Thyroid gland (tissue), 4 donors: Measurements from ENCODE around the gene DICER1. TPM values are rescaled to one million over a fixed set of nuclear protein-coding genes. Genes with fewer than 3 reads are reported as not detected.
"Not testable (repeated sequence)": the region's sequence is repeated elsewhere in the genome, so short reads cannot be mapped to it uniquely, and the experiment has no call there.

ENCODE experiments used
- DNase-seq, 2 donors: peaks; one replicate each; pipeline ENCODE4 v3.0.0-alpha.2; 2019
- H3K27ac ChIP-seq, 3 donors: fragments of 200-600 bp; sonication (generic); 1 replicate in 2 of 3; 2 replicates in 1 of 3; pipeline ENCODE4 v1.5.1; 2016 to 2019; ENCODE audit warnings: mild to moderate bottlenecking in 1 of 3, moderate library complexity in 1 of 3
- H3K27me3 ChIP-seq: fragments of 200-600 bp; sonication (generic); one replicate; pipeline ENCODE4 v1.5.1; 2019
- H3K36me3 ChIP-seq, 2 donors: fragments of 200-600 bp; sonication (generic); one replicate each; pipeline ENCODE4 v1.5.1; 2016 to 2019
- H3K4me1 ChIP-seq, 2 donors: fragments of 200-600 bp; sonication (generic); one replicate each; pipeline ENCODE4 v1.5.1; 2017 to 2019
- H3K4me3 ChIP-seq, 3 donors: fragments of 200-600 bp; sonication (generic); replicated peaks in 1 of 3; 1 replicate in 2 of 3; 2 replicates in 1 of 3; pipeline ENCODE4 v1.5.1; 2016; ENCODE audit warnings: mild to moderate bottlenecking in 1 of 3
- H3K9me3 ChIP-seq: fragments of 200-600 bp; sonication (generic); one replicate; pipeline ENCODE4 v1.5.1; 2017
- CTCF ChIP-seq, 6 experiments: fragments of 200-600 bp in 3 of 6; fragments of 450-650 bp in 3 of 6; sonication (generic) in 3 of 6; IDR thresholded peaks; one replicate each; pipeline ENCODE4 v1.5.1; 2016 to 2019; ENCODE audit warnings: antibody characterized with exemption in 6 of 6, mild to moderate bottlenecking in 2 of 6, inconsistent platforms in 1 of 6, moderate library complexity in 1 of 6
- POLR2A ChIP-seq, 2 donors: fragments of 450-650 bp; IDR thresholded peaks; one replicate each; pipeline ENCODE4 v1.6.1; 2017; ENCODE audit warnings: antibody characterized with exemption in 2 of 2, mild to moderate bottlenecking in 2 of 2, moderate library complexity in 1 of 2
- WGBS, 2 donors: methylation state at CpG; one replicate each; pipeline ENCODE4 v1.1.5; 2017; 5-methylcytosine and 5-hydroxymethylcytosine counted together
- intact Hi-C: fragments of 100-400 bp; cut with DNase I; formaldehyde crosslinking; loops from one replicate; pipeline ENCODE4 v1.15.1; 2023
- total RNA-seq, 4 donors: library from RNA; depleted of rRNA; stranded (reverse); fragments of >200 nt; gene quantifications; one replicate each; pipeline ENCODE4 v1.2.3, GENCODE V29; 2016

Gene DICER1
- total RNA-seq, 4 donors from 2014 or later = 66.5 to 96.8 (median 78.8) TPM

- Histone ChIP-seq H3K36me3 (no peaks in the 10 kb centered on the region), H3K4me3 (no peak overlapping the region), H3K27ac (peak overlapping the region; percentile 24 to 45 (median 42)), H3K4me1 (peaks cover 41 to 63% of the 10 kb centered on the region in 2 donors), H3K27me3 (no peaks in the 10 kb centered on the region), H3K9me3 (no peaks in the 10 kb centered on the region)
- TF ChIP-seq POLR2A (IDR thresholded peaks at IDR 0.05) (no peak), CTCF (IDR thresholded peaks at IDR 0.05) (no peak)
- intact Hi-C loops = no loop called here
- DNase-seq = no peak
- WGBS, 2 donors = 80 to 85% methylated on average over 4 of the region's 4 CpGs
Observed at GRCh38 chr14:95143808-95144620, 13.3 kb downstream of the DICER1 start.

DNA sequence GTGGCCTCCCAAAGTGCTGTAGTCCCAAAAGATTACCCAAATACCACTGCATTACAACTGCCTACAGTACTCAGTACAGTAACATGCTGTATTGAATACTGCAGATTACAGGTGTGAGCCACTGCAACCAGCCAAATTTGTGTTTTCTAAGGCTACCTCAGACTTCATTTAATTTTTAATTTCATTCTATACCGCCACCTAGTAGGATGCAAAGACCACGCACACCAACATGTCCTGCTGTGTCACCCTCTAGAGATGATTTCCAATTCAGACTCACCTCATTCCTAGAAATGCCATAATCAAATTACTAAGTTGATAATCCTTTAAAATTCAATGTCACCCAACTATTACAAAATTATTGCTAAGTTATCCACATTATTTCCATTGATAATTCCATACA is 15.1 kb downstream of the DICER1 start:
- Histone ChIP-seq H3K36me3 (no peaks in the 10 kb centered on the region), H3K27ac (no peak overlapping the region), H3K4me3 (no peak overlapping the region), H3K9me3 (no peaks in the 10 kb centered on the region), H3K4me1 (peaks cover 42 to 66% of the 10 kb centered on the region in 2 donors), H3K27me3 (no peaks in the 10 kb centered on the region)
- intact Hi-C loops = no loop called here
- no peak for DNase-seq
- WGBS, 2 donors = 98 to 100% methylated on average over 2 of the region's 2 CpGs
- TF ChIP-seq POLR2A (IDR thresholded peaks at IDR 0.05) (no peak), CTCF (IDR thresholded peaks at IDR 0.05) (no peak)

- Histone ChIP-seq H3K9me3 (no peaks in the 10 kb centered on the region), H3K27ac (no peak overlapping the region), H3K36me3 (no peaks in the 10 kb centered on the region), H3K4me3 (no peak overlapping the region), H3K4me1 (peaks cover 37 to 69% of the 10 kb centered on the region in 2 donors), H3K27me3 (no peaks in the 10 kb centered on the region)
- WGBS, 2 donors = 51 to 60% methylated on average over 1 of the region's 1 CpG
- DNase-seq = no peak
- no peak for TF ChIP-seq CTCF (IDR thresholded peaks at IDR 0.05)
- TF ChIP-seq POLR2A (IDR thresholded peaks at IDR 0.05) = no peak
- intact Hi-C loops = no loop called here
Observed at GRCh38 chr14:95141684-95142083, 15.6 kb downstream of the DICER1 start.

DNA sequence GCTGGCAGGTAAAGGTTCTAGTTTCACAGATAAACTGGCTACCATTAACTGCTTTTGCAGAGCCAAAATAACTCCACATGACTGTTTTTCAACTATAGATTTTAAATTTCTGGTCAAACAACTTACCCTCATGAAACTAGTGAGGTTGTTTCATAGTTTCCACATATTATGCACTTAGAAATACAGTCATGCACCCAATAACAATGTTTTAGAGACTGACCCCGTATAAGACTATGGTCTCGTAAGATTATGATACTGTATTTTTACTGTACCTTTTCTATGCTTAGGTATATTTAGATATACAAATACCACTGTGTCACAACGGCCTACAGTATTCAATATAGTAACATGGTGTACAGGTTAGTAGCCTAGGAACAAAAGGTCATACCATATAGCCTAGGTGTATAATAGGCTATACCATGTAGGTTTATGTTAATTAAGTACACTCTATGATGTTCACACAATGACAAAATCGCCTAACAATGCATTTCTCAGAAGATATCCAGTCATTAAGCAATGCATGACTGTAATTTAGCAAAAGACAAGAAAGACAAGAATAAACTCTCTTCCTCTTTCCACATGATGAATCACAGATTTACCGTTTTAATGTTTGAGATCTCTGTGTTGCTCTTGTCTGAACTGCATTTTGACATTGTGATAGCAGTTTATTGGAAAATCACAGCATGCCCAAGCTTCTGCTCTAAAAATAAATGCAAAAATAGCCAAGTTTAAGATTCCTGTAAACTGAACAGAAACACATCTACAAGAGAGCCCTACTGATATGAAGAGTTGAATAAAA is 17.1 kb downstream of the DICER1 start:
- Histone ChIP-seq H3K4me1 (peaks cover 28 to 60% of the 10 kb centered on the region in 2 donors), H3K36me3 (no peaks in the 10 kb centered on the region), H3K9me3 (no peaks in the 10 kb centered on the region), H3K27ac (no peak overlapping the region), H3K4me3 (no peak overlapping the region), H3K27me3 (no peaks in the 10 kb centered on the region)
- intact Hi-C loops = no loop called here
- 66 to 78% methylated on average over 5 of the region's 5 CpGs for WGBS, 2 donors
- no peak for DNase-seq
- no peak for TF ChIP-seq POLR2A (IDR thresholded peaks at IDR 0.05)
- TF ChIP-seq CTCF (IDR thresholded peaks at IDR 0.05) = no peak

GRCh38 chr14:95138876-95139275 is 18.5 kb downstream of the DICER1 start:
- intact Hi-C loops = no loop called here
- TF ChIP-seq CTCF (IDR thresholded peaks at IDR 0.05) = no peak
- no peak for TF ChIP-seq POLR2A (IDR thresholded peaks at IDR 0.05)
- WGBS, 2 donors = 100% methylated on average over 1 of the region's 1 CpG
- no peaks in the 10 kb centered on the region for H3K27me3 ChIP-seq
- H3K27ac ChIP-seq = no peak overlapping the region
- peaks cover 38 to 66% of the 10 kb centered on the region in 2 donors for H3K4me1 ChIP-seq
- no peak for DNase-seq
- H3K36me3 ChIP-seq = no peaks in the 10 kb centered on the region
- H3K9me3 ChIP-seq = no peaks in the 10 kb centered on the region
- H3K4me3 ChIP-seq = no peak overlapping the region

- whole genome bisulfite sequencing, 2 donors = 80 to 82% methylated on average over 4 to 5 of the region's 5 CpGs
- H3K9me3 ChIP-seq, DNase-seq, H3K27me3 ChIP-seq, H3K4me3 ChIP-seq, H3K36me3 ChIP-seq, intact Hi-C loops: not testable (repeated sequence)
- H3K27ac ChIP-seq = peak overlapping the region in 2 of 3 donors; percentile 50 to 77
- peaks cover 35 to 62% of the 10 kb centered on the region in 2 donors for H3K4me1 ChIP-seq
Observed at GRCh38 chr14:95138455-95138854, 18.9 kb downstream of the DICER1 start.
